Stimulated activated CD8-positive, alpha-beta memory T cell treated with anti-CD3 and anti-CD28 coated beads, Interleukin-7, amount 100 ng/mL, for 48 hours (primary cell): ENCODE measurements around the gene ZMYND11.

Experiments used
- DNase-seq, 2 donors: peaks; one replicate each; pipeline ENCODE4 v3.0.0-alpha.2; 2020; ENCODE audit warnings: low read depth in 1 of 2; ENCODE audit errors: extremely low read depth in 1 of 2

The ZMYND11 gene

DNA sequence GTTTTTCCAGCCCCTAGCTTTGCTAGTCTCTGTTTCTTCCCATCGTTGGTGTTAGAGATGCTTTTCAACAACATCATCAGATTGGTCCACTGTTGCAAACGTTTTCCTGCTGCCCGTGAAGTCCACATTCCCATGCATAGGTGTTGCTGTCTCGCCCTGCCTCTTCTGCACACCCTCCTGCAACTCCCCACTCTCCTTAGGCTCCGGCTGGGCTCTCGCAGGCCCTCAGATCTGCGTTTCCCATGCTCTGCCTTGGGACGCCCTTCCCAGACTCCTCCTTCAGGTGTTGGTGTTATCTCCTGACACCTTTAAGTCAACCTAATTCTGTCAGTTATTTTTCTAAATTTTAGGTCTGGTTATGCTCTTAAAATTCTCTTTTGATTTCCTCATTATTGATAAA lies 55.0 kb downstream of the ZMYND11 start:
- DNase-seq, result no peak

- no peak for DNase-seq
These were observed 56.7 kb downstream of the ZMYND11 start for GRCh38 chr10:191703-192518.

- DNase-seq, result no peak
These were observed 59.0 kb downstream of the ZMYND11 start for GRCh38 chr10:194281-194680.

- DNase-seq, result no peak
These were observed 65.2 kb downstream of the ZMYND11 start for GRCh38 chr10:200405-200804.

DNA sequence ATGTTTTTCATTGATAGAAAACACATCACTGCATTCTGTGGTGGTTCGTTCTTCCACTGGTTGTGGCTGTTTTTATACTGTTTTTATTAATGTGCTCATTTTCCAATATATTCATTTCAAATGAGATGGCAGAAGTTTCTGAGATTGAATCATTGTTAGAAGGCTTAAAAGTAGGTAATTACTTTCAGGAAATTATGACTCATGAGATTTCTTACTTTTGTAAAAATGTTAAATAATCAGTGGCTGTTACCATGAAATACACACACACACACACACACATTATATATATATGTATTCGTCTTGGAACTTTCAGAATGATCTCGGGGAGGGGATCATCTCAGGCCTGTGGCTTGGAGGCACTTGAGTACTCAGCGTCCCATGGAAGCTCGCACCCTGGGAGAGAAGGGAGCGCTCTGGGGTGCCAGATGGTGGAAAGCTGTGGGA lies 66.1 kb downstream of the ZMYND11 start:
- DNase-seq, result no peak

GRCh38 chr10:208616-209015 lies 73.4 kb downstream of the ZMYND11 start:
- no peak for DNase-seq

- no peak for DNase-seq
These were observed 74.1 kb downstream of the ZMYND11 start for GRCh38 chr10:209357-209756.

GRCh38 chr10:210297-210696 lies 75.0 kb downstream of the ZMYND11 start:
- DNase-seq, result no peak

- DNase-seq, result no peak
These were observed 80.2 kb downstream of the ZMYND11 start for GRCh38 chr10:215444-215843.

GRCh38 chr10:218798-219197 lies 83.5 kb downstream of the ZMYND11 start:
- DNase-seq, result no peak

GRCh38 chr10:219731-220472 lies 84.6 kb downstream of the ZMYND11 start:
- no peak for DNase-seq

DNA sequence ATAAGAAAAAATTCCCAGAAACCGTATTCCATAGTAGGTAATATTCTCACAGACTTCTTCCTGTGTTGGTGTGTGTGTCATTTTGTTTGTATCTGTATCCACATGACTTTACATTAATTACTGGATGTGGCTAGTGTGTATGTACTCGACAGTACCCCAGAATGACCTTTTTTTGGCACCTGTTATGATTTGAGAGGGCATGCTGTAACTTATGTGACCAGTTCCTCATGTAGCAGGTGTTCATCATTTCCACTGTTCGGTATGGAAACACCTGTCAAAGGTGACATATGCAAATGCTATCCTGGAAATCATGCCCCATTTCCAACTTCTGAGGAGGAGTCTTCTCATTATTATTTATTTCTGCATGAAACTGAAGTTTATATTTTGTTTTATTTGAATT lies 89.3 kb downstream of the ZMYND11 start:
- no peak for DNase-seq

GRCh38 chr10:226018-226417 lies 90.8 kb downstream of the ZMYND11 start:
- DNase-seq, result no peak

DNA sequence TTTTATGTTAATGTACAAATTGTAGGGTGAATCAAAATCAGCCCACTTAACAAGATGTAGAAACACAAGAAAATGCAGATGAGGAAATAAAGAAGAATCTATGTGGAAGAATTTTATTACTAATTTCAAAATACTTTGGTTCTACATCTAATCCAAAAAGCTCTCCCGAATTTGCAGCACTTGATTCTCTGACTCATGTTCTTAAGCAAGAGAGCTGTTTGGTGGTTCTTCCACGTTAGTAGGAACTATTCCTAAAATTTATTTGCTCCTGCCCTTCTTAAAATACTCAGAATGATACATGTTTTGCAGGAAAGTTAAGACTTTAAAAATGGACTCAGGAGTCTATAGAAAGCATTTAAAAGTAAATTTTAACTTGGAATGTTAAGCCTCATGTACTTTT lies 91.8 kb downstream of the ZMYND11 start:
- DNase-seq, result no peak

- DNase-seq, result no peak
These were observed 93.1 kb downstream of the ZMYND11 start for GRCh38 chr10:228366-228765.

- DNase-seq, result no peak
These were observed 95.5 kb downstream of the ZMYND11 start for GRCh38 chr10:230758-231157.

DNA sequence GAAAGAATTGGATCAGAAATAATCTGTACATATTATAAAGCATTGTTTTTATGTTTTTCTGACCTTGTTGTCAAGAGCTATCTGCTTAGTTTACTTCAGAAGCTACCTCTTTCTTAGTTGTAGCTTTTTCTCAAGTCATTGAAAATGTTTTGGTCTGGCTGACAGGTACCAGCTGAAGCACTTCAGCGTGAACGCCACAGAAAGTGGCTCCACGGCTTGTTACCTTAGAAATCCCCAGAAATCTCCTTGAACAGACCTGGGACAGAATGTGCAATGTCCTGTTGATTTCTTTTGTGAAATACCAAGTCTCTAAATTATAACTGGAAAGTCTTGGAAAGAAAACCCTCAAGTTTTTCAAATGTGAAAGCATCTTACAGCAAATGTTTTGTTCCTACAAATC lies 96.8 kb downstream of the ZMYND11 start:
- no peak for DNase-seq

DNA sequence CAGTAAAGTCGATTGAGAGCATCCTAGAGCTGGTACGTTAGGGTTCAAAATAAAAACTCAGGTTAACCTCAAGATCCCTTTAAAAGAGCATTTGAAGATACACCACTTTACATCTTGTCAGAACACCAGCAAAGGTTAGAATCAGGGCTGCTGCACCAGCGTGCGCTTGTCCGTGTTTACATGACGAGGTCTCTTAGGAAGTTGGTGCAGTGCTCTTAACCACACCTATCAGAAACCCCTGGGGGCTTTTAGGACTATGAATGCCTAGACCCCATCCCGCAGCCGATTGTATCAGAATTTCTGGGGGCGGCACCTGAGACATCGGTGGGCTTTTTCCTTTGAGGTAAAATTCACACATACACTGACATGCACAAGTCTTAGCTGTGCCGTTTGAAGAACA lies 97.6 kb downstream of the ZMYND11 start:
- no peak for DNase-seq

GRCh38 chr10:234708-235406 lies 99.6 kb downstream of the ZMYND11 start:
- no peak for DNase-seq

GRCh38 chr10:235915-236314 lies 100.7 kb downstream of the ZMYND11 start:
- DNase-seq, result no peak

GRCh38 chr10:239109-239508 lies 103.9 kb downstream of the ZMYND11 start:
- DNase-seq, result no peak

GRCh38 chr10:241451-241850 lies 106.2 kb downstream of the ZMYND11 start:
- DNase-seq, result no peak
